ENCODE measurements around the gene TRIM50.
"Not testable (repeated sequence)": the region's sequence is repeated elsewhere in the genome, so short reads cannot be mapped to it uniquely, and the experiment has no call there.

The TRIM50 gene

DNA sequence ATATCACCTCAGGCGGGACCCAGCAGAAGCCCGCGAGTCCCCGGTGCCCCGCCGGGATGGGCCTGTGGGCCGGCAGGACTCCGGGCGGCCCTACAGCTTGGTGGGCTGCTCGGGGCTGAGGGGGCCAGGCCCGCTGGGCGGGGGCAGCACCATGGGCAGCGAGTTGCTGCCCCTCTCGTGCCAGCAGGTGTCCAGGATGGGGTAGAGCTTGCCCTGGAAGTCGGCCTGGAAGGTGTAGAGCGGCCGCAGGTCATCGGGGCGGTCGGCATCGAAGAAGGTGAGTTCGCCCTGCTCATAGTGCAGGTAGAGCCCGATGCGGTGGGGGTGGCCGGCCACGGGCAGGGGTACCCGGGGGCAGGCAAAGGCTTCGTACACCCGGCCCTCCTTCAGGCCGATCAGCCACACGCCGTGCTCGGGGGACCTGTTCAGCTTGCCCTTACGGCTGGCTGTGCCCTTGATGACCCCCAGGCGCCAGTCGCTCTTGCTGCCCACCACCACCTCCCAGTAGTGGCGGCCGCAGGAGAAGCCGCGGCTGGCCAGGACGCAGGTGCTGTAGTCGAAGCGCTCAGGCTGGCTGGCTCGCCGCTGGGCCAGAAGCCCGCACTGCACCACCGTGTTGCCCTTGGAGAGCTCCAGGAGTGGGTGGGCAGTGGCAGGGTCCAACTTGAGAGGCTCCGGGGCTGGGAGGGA is 14.9 kb downstream of the TRIM50 start:
- no peak for DNase-seq

GRCh38 chr7:73311421-73311820 is 16.5 kb downstream of the TRIM50 start:
- DNase-seq: not testable (repeated sequence)

DNA sequence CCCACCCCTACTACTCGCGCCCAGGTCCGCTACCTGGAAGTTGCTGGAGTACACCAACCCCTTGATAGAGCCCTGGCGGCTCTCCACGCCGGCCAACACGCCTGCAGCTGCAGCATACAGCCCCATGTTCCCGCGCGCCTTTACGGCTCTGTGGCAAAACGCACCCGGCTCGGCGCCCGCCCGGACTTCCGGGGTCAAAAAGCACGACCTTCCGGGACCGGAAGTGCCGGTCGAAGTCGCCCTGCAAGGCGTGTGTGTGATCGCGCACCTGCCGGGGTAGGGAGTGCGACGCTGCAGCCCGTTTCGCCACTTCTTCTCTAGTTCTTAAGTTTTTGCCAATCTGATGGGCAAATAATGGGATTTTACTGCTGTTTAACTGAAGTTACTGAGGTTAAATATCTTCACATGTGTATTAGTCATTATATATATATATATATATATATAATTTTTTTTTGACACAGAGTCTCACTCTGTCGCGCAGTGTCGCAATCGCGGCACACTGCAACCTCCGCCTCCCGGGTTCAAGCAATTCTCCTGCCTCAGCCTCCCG is 19.1 kb downstream of the TRIM50 start, which contains the start of gene NSUN5:
TSS of gene NSUN5 (minus strand) at position 162 of the 550 bp plus-strand sequence. CDS start at position 126, 36 bp downstream.
- DNase-seq: peak; percentile 12 to 70

DNA sequence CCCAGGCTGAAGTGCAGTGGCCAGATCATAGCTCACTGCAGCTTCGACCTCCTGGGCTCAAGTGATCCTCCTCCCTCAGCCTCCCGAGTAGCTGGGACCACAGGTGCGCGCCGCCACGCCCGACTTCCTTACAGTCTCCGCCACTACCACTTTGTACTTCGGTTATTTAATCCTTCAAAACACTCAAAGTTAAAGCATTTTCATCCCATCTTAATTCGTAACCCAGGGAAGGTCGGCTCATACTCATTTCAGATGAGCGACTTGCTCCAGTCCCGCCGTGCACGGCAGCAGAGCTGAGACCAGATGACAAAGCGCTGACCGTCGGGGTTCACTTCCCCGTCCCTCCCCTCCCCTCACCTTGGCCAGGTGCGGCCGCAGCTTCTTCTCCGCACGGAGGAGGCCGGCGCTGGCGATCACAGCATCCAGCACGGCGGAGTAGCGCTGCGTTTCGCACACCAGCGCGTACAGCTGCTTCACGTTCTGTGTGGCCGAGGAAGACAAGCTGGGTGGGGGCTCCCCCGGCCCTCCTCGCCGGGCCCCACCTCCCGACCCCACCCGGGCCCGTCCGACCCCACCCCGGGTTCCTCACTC is 19.7 kb downstream of the TRIM50 start:
- DNase-seq: no peak

- DNase-seq: no peak
Observed at GRCh38 chr7:73307436-73307835, 20.4 kb downstream of the TRIM50 start.

DNA sequence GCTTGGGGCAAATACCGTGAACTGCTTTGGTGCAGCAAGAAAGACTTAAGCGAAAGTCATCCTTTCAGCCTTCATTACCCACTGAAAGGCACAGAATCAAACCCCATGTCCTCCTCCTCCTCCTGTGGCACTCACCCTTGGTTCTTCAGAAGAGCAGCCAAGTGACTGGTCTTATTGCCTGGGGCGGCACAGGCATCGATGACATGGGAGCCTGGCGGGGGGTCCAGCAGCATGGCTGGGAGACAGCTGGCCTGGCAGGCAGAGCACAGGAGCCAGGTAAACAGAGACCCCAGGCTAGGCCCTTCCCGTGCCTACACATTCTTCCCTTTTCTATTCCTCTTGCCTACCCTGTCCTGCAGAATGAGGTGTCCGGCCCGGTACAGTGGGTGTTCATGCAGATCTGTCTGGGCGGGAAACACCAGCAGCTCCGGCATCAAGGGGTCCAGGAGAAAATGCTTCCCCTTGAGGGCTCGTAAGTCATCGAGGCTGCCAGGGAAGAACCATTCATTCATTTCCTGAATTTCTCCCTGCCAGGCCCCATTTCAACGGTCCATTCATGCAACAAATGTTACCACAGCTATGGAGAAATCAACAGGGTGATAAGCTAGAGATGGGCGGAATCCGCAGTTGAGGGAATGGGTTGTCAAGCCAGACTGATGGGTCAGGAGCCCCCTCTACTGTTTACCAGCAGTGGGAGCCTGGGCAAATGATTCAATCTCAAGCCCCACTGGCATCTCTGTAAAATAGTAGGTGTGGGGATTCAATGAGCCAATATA is 23.1 kb downstream of the TRIM50 start:
- DNase-seq: not testable (repeated sequence)

GRCh38 chr7:73304071-73304470 is 23.8 kb downstream of the TRIM50 start:
- no peak for DNase-seq

GRCh38 chr7:73303546-73303945 is 24.3 kb downstream of the TRIM50 start:
- DNase-seq: no peak

- DNase-seq: not testable (repeated sequence)
Observed at GRCh38 chr7:73302846-73303245, 25.0 kb downstream of the TRIM50 start.

DNA sequence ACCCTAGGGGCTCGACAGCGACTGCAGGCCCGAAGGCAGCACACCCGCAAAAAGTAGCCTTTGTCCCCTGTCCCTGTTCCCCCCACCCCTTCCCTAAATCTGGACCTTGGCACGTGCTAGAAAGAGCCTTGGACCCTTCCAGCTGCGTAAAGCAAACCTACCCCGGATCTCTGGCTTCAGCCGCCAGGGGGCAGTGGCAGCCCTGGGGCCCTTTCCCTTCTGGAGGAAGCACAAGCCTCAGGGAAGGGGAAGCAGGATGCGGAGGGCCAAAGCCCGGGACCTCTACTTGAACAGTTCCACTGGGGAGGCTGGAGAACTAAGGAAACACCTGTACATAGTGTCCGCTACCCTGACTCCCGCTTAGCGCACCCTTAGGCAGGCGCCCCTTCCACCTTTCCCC is 26.8 kb downstream of the TRIM50 start:
- DNase-seq: not testable (repeated sequence)

DNA sequence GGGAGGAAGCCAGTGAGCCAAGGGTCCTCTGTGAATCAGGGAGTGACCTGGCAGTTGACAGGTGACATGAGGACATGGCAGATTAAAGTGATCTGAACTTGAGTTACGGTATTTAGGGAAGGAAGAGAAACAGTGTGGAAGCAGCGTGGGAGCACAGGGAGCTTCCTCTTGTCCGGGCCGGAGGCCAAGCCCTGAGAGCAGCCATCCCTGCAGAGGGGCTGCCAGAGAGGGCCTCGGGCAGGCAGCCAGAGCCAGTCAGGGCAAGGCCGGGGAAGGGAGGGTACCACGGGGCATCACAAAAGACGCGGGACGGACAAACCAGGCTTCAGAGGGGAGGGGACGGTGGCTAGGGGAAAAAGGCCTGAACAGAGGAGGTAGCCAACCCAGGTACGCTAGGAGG is 28.1 kb downstream of the TRIM50 start:
- DNase-seq: not testable (repeated sequence)

DNA sequence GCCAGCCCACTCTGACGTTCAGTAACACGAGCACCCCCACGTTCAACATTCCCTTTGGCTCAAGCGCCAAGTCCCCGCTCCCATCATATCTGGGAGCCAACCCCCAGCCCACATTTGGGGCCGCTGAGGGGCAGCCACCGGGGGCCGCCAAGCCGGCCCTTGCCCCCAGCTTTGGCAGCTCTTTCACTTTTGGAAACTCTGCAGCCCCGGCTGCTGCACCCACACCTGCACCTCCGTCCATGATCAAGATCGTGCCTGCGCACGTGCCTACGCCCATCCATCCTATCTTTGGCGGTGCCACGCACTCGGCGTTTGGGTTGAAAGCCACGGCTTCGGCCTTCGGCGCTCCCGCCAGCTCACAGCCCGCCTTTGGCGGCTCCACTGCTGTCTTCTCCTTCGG is 30.2 kb downstream of the TRIM50 start:
- not testable (repeated sequence) for DNase-seq

DNA sequence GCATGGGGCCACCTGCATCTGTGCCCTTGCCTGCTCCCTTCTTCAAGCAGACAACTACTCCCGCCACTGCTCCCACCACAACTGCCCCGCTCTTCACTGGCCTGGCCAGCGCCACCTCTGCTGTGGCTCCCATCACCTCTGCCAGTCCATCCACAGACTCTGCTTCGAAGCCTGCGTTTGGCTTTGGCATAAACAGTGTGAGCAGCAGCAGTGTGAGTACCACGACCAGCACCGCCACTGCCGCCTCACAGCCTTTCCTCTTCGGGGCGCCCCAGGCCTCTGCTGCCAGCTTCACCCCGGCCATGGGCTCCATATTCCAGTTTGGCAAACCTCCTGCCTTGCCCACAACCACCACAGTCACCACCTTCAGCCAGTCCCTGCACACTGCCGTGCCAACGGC is 30.6 kb downstream of the TRIM50 start:
- not testable (repeated sequence) for DNase-seq

GRCh38 chr7:73277210-73277609 is 50.7 kb downstream of the TRIM50 start:
- not testable (repeated sequence) for DNase-seq

GRCh38 chr7:73267813-73268212 is 60.1 kb downstream of the TRIM50 start:
- DNase-seq: not testable (repeated sequence)

DNA sequence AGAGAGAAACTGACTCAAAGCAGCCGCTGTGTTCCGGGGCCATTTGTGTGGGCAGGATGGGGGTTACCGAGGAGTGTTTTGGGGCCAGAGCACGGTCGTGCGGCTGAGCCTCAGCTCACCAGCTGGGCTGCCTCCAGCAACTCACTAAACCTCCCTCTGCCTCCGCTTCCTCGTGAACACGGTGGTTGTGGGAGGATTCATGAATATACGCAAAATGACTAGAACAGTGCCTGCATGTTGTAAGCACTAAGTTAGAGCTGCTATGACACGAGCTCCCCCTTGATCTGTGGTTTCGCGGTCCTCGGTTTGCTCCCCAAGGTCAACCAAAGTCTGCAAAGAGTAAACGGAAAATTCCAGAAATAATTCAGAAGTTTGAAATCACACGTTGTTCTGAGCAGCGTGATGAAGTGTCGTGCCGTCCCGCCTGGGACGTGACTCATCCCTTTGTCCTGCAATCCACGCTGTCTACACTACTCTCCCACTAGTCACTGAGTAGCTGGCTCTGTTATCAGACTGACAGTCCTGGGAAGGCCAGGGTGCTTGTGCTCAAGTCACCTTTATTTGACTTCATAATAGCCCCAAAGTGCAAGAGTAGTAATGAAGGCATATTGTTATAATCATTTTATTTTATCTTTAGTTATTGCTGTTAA is 61.0 kb downstream of the TRIM50 start:
- not testable (repeated sequence) for DNase-seq

Measured in hippocampal formation (tissue), 2 donors.